ENCODE results near the gene CPPED1. TPM values are rescaled to one million over a fixed set of nuclear protein-coding genes. Genes with fewer than 3 reads are reported as not detected.
A peak's percentile ranks its signal among the peaks of the same experiment; 100 is the strongest.

CPPED1 gene
- total RNA-seq, 2 donors from 2014 or later = 12.0 to 12.4 TPM

- intact Hi-C loops (cut with DNase I) = no loop called here
- DNase-seq = no peak
- ATAC-seq = no peak
These were observed 133.8 kb downstream of the CPPED1 start for GRCh38 chr16:12669908-12670307.

GRCh38 chr16:12667909-12668308 lies 135.8 kb downstream of the CPPED1 start:
- DNase-seq = no peak
- no peak for ATAC-seq
- intact Hi-C loops (cut with DNase I) = no loop called here

- DNase-seq (no peak), ATAC-seq (no peak)
- intact Hi-C loops (cut with DNase I) = no loop called here
These were observed 139.4 kb downstream of the CPPED1 start for GRCh38 chr16:12664164-12664733.

GRCh38 chr16:12661656-12662172 lies 142.0 kb downstream of the CPPED1 start:
- intact Hi-C loops (cut with DNase I) = no loop called here
- no peak for DNase-seq
- ATAC-seq = peak; percentile 25 to 55

GRCh38 chr16:12659871-12660270 lies 143.8 kb downstream of the CPPED1 start:
- no peak for DNase-seq
- intact Hi-C loops (cut with DNase I) = no loop called here
- ATAC-seq = no peak

GRCh38 chr16:12658506-12658905 lies 145.2 kb downstream of the CPPED1 start:
- DNase-seq = no peak
- no peak for ATAC-seq
- intact Hi-C loops (cut with DNase I) = no loop called here

GRCh38 chr16:12655537-12655936 lies 148.2 kb downstream of the CPPED1 start:
- ATAC-seq = no peak
- no peak for DNase-seq
- intact Hi-C loops (cut with DNase I) = no loop called here

GRCh38 chr16:12653820-12654392 lies 149.8 kb downstream of the CPPED1 start:
- DNase-seq (no peak), ATAC-seq (no peak)
- intact Hi-C loops (cut with DNase I) = no loop called here

- intact Hi-C loops (cut with DNase I) = no loop called here
These were observed 150.8 kb downstream of the CPPED1 start for GRCh38 chr16:12652924-12653323.

GRCh38 chr16:12651765-12652512 lies 151.7 kb downstream of the CPPED1 start:
- ATAC-seq (no peak), DNase-seq (no peak)
- intact Hi-C loops (cut with DNase I) = no loop called here

More at GRCh38 chr16:12652924-12653323, 150.8 kb downstream of the CPPED1 start:
- ATAC-seq (no peak), DNase-seq (no peak)

- ATAC-seq = no peak
- intact Hi-C loops (cut with DNase I) = no loop called here
- no peak for DNase-seq
These were observed 154.3 kb downstream of the CPPED1 start for GRCh38 chr16:12649356-12649755.

GRCh38 chr16:12646490-12647274 lies 157.0 kb downstream of the CPPED1 start:
- intact Hi-C loops (cut with DNase I) = no loop called here
- DNase-seq = peak; percentile 40
- ATAC-seq = peak; percentile 38 to 61

GRCh38 chr16:12646098-12646489 lies 157.6 kb downstream of the CPPED1 start:
- intact Hi-C loops (cut with DNase I) = no loop called here
- no peak for DNase-seq
- ATAC-seq = no peak

- ATAC-seq = no peak
- no peak for DNase-seq
- intact Hi-C loops (cut with DNase I) = no loop called here
These were observed 160.6 kb downstream of the CPPED1 start for GRCh38 chr16:12643034-12643455.

GRCh38 chr16:12639044-12639443 lies 164.6 kb downstream of the CPPED1 start:
- ATAC-seq = no peak
- intact Hi-C loops (cut with DNase I) = no loop called here
- DNase-seq = no peak

GRCh38 chr16:12637002-12637401 lies 166.7 kb downstream of the CPPED1 start:
- intact Hi-C loops (cut with DNase I) = no loop called here
- DNase-seq (no peak), ATAC-seq (no peak)

- intact Hi-C loops (cut with DNase I) = no loop called here
- ATAC-seq (no peak), DNase-seq (no peak)
These were observed 174.4 kb downstream of the CPPED1 start for GRCh38 chr16:12629271-12629670.

GRCh38 chr16:12628536-12628935 lies 175.2 kb downstream of the CPPED1 start:
- no peak for DNase-seq
- intact Hi-C loops (cut with DNase I) = no loop called here

GRCh38 chr16:12627394-12627793 lies 176.3 kb downstream of the CPPED1 start:
- intact Hi-C loops (cut with DNase I) = no loop called here
- ATAC-seq (no peak), DNase-seq (no peak)

More at GRCh38 chr16:12628536-12628935, 175.2 kb downstream of the CPPED1 start:
- no peak for ATAC-seq

- no peak for ATAC-seq
- intact Hi-C loops (cut with DNase I) = no loop called here
- DNase-seq = no peak
These were observed 177.3 kb downstream of the CPPED1 start for GRCh38 chr16:12626411-12626810.

Data from left cardiac atrium (tissue), 4 donors.